ENCODE measurements around the gene PROP1. TPM values are rescaled to one million over a fixed set of nuclear protein-coding genes. Genes with fewer than 3 reads are reported as not detected.

Gene PROP1
- polyA plus RNA-seq, 3 donors = not detected

DNA sequence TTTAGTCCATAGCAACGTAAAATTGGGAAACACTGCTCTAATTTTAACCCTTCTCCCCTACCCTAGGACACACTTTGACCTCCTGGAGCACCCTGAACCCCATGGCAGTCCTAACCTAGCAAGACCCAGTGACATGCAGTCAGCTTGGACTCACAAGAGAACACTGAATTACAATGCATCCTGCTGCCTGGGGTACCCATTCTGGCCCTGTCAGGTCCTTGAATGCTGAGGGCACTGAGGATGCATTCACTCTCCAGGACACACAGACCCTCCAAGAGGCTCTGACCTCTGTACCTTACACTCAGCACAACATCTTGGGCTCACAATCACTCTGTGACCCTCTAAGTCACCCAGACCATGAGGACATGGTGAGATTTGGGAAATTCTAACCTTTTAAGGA lies 1.8 kb upstream of the PROP1 start:
- Histone ChIP-seq H3K36me3 (replicated peaks in 1 of 2; ENCODE audit: control insufficient read depth in 1 of 2, insufficient read depth in 2 of 2, low read length in 2 of 2) (no peaks in the 10 kb centered on the region), H3K9me3 (replicated peaks in 1 of 2; ENCODE audit: control insufficient read depth in 1 of 2, insufficient read depth in 1 of 2, low read length in 2 of 2) (no peaks in the 10 kb centered on the region), H3K27me3 (ENCODE audit: control insufficient read depth in 2 of 2, insufficient read depth in 2 of 2, low read length in 2 of 2) (peaks cover 0 to 10% of the 10 kb centered on the region in 2 donors), H3K4me3 (replicated peaks in 1 of 3; ENCODE audit: low read depth in 2 of 3, low read length in 3 of 3) (no peak overlapping the region), H4K20me1 (ENCODE audit: insufficient read depth, low read length) (no peaks in the 10 kb centered on the region), H3K4me1 (ENCODE audit: control insufficient read depth in 1 of 2, insufficient read depth in 2 of 2, low read length in 2 of 2) (no peaks in the 10 kb centered on the region), H3K27ac (ENCODE audit: low read depth in 1 of 2, low read length in 2 of 2) (no peak overlapping the region), H3K4me2 (replicated peaks; ENCODE audit: extremely low read depth, low read length, poor library complexity, severe bottlenecking) (no peak overlapping the region), H2AFZ (ENCODE audit: insufficient read depth, low read depth, low read length, poor library complexity, severe bottlenecking) (no peak overlapping the region), H3K79me2 (ENCODE audit: insufficient read depth, low read length) (no peaks in the 10 kb centered on the region), H3K9ac (ENCODE audit: insufficient read depth, low read length, poor library complexity, severe bottlenecking) (no peak overlapping the region)
- DNase-seq = no peak
- intact Hi-C loops (cut with micrococcal nuclease) = no loop called here
- Mint-ChIP-seq H3K9me3 (peaks cover 0 to 3% (median 0%) of the 10 kb centered on the region in 7 donors), H3K4me3 (no peak overlapping the region), H3K4me1 (no peaks in the 10 kb centered on the region), H3K27me3 (ENCODE audit: low read depth in 3 of 3) (peaks cover 14 to 34% (median 21%) of the 10 kb centered on the region in 3 donors), H3K27ac (no peak overlapping the region), H3K36me3 (no peaks in the 10 kb centered on the region)
- WGBS (ENCODE audit: insufficient coverage) = 67% methylated on average over 1 of the region's 1 CpG
- TF ChIP-seq, protein P1, sequence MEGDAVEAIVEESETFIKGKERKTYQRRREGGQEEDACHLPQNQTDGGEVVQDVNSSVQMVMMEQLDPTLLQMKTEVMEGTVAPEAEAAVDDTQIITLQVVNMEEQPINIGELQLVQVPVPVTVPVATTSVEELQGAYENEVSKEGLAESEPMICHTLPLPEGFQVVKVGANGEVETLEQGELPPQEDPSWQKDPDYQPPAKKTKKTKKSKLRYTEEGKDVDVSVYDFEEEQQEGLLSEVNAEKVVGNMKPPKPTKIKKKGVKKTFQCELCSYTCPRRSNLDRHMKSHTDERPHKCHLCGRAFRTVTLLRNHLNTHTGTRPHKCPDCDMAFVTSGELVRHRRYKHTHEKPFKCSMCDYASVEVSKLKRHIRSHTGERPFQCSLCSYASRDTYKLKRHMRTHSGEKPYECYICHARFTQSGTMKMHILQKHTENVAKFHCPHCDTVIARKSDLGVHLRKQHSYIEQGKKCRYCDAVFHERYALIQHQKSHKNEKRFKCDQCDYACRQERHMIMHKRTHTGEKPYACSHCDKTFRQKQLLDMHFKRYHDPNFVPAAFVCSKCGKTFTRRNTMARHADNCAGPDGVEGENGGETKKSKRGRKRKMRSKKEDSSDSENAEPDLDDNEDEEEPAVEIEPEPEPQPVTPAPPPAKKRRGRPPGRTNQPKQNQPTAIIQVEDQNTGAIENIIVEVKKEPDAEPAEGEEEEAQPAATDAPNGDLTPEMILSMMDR (IDR thresholded peaks at IDR 0.05) = no peak

- intact Hi-C loops (cut with micrococcal nuclease) = no loop called here
- H3K27ac ChIP-seq (ENCODE audit: low read depth in 1 of 2, low read length in 2 of 2) = no peak overlapping the region
- no peak overlapping the region for H3K4me2 ChIP-seq (replicated peaks; ENCODE audit: extremely low read depth, low read length, poor library complexity, severe bottlenecking)
- Mint-ChIP-seq H3K27me3 (ENCODE audit: low read depth in 3 of 3) (peaks cover 13 to 30% (median 20%) of the 10 kb centered on the region in 3 donors), H3K27ac (no peak overlapping the region), H3K4me3 (no peak overlapping the region), H3K9me3 (peaks cover 0 to 3% (median 0%) of the 10 kb centered on the region in 7 donors), H3K4me1 (no peaks in the 10 kb centered on the region), H3K36me3 (no peaks in the 10 kb centered on the region)
- H2AFZ ChIP-seq (ENCODE audit: insufficient read depth, low read depth, low read length, poor library complexity, severe bottlenecking) = no peak overlapping the region
- TF ChIP-seq, protein P1 (IDR thresholded peaks at IDR 0.05) = no peak
- H3K36me3 ChIP-seq (replicated peaks in 1 of 2; ENCODE audit: control insufficient read depth in 1 of 2, insufficient read depth in 2 of 2, low read length in 2 of 2) = no peaks in the 10 kb centered on the region
- no peaks in the 10 kb centered on the region for H4K20me1 ChIP-seq (ENCODE audit: insufficient read depth, low read length)
- H3K9ac ChIP-seq (ENCODE audit: insufficient read depth, low read length, poor library complexity, severe bottlenecking) = no peak overlapping the region
- no peaks in the 10 kb centered on the region for H3K79me2 ChIP-seq (ENCODE audit: insufficient read depth, low read length)
- WGBS (ENCODE audit: insufficient coverage) = 77% methylated on average over 4 of the region's 6 CpGs
- no peaks in the 10 kb centered on the region for H3K4me1 ChIP-seq (ENCODE audit: control insufficient read depth in 1 of 2, insufficient read depth in 2 of 2, low read length in 2 of 2)
- no peak for DNase-seq
- H3K9me3 ChIP-seq (replicated peaks in 1 of 2; ENCODE audit: control insufficient read depth in 1 of 2, insufficient read depth in 1 of 2, low read length in 2 of 2) = no peaks in the 10 kb centered on the region
- H3K4me3 ChIP-seq (replicated peaks in 1 of 3; ENCODE audit: low read depth in 2 of 3, low read length in 3 of 3) = no peak overlapping the region
- peaks cover 0 to 10% of the 10 kb centered on the region in 2 donors for H3K27me3 ChIP-seq (ENCODE audit: control insufficient read depth in 2 of 2, insufficient read depth in 2 of 2, low read length in 2 of 2)
Measured at GRCh38 chr5:177997319-177997670, 1.3 kb upstream of the PROP1 start.

All from CD14-positive monocyte (primary cell).